DMS153 (cell line): ENCODE results near the gene SNX3.

Source experiments
- DNase-seq: peaks from one replicate; lab custom pipeline; 2025; lab: John Stamatoyannopoulos, UW

Gene SNX3

GRCh38 chr6:108170332-108171290 lies 90.2 kb downstream of the SNX3 start:
- no peak for DNase-seq

GRCh38 chr6:108169464-108170331 lies 91.1 kb downstream of the SNX3 start:
- no peak for DNase-seq

- DNase-seq, result no peak
These were observed 92.1 kb downstream of the SNX3 start for GRCh38 chr6:108168501-108169463.

GRCh38 chr6:108168090-108168463 lies 92.8 kb downstream of the SNX3 start:
- no peak for DNase-seq

- no peak for DNase-seq
These were observed 93.3 kb downstream of the SNX3 start for GRCh38 chr6:108167449-108168089.

GRCh38 chr6:108166664-108167448 lies 94.0 kb downstream of the SNX3 start:
- DNase-seq, result no peak

GRCh38 chr6:108165714-108166663 lies 94.9 kb downstream of the SNX3 start, which contains the start of gene NR2E1:
NR2E1 (plus strand) TSS chr6:108166022; CDS start chr6:108166766, 744 bp downstream.
- DNase-seq, result no peak

- DNase-seq, result no peak
These were observed 95.8 kb downstream of the SNX3 start for GRCh38 chr6:108164815-108165706.

- no peak for DNase-seq
These were observed 96.4 kb downstream of the SNX3 start for GRCh38 chr6:108164543-108164814.

- DNase-seq, result no peak
These were observed 96.9 kb downstream of the SNX3 start for GRCh38 chr6:108163644-108164542.

GRCh38 chr6:108163267-108163643 lies 97.6 kb downstream of the SNX3 start:
- DNase-seq, result no peak

- DNase-seq, result no peak
These were observed 99.0 kb downstream of the SNX3 start for GRCh38 chr6:108161724-108162282.
